SK-N-SH (cell line): Measurements from ENCODE around the gene CCDC152.

Experiments used
- CHD2 ChIP-seq: fragments of 150-350 bp; IDR thresholded peaks from 2 replicates; pipeline ENCODE4 v1.6.1; 2018; ENCODE audit warnings: low read length; ENCODE audit not compliant: partially characterized antibody
- CTCF ChIP-seq: fragments of 200-600 bp; sonication (generic); IDR thresholded peaks from 2 replicates; pipeline ENCODE4 v1.6.1; 2017; ENCODE audit warnings: antibody characterized with exemption, mild to moderate bottlenecking, moderate library complexity
- EP300 ChIP-seq, 2 experiments: IDR thresholded peaks; 2 replicates each; pipeline versions ENCODE4 v1.4.0 to v1.6.1; 2012; ENCODE audit warnings: borderline replicate concordance in 1 of 2, low read depth in 1 of 2, low read length in 1 of 2
- EZH2phosphoT487 ChIP-seq: fragments of 200-600 bp; sonication (generic); IDR thresholded peaks from 2 replicates; pipeline ENCODE4 v1.6.1; 2017; ENCODE audit warnings: low read depth, mixed run types, mild to moderate bottlenecking, antibody characterized with exemption, moderate library complexity, borderline replicate concordance
- GABPA ChIP-seq: IDR thresholded peaks from 2 replicates; pipeline ENCODE4 v1.4.0; 2012; ENCODE audit warnings: low read depth, mild to moderate bottlenecking
- MAX ChIP-seq: IDR thresholded peaks from 2 replicates; pipeline ENCODE4 v1.4.0; 2012; ENCODE audit warnings: low read depth
- MEF2A ChIP-seq: IDR thresholded peaks from 2 replicates; pipeline ENCODE4 v1.4.0; 2012; ENCODE audit warnings: low read depth, borderline replicate concordance
- NRF1 ChIP-seq: IDR thresholded peaks from 2 replicates; pipeline ENCODE4 v1.6.1; 2012; ENCODE audit warnings: low read depth, mild to moderate bottlenecking, low read length
- POLR2AphosphoS5 ChIP-seq: IDR thresholded peaks from 2 replicates; pipeline ENCODE4 v1.6.1; 2012; ENCODE audit warnings: low read depth, low read length
- RFX5 ChIP-seq: IDR thresholded peaks from 2 replicates; pipeline ENCODE4 v1.6.1; 2012; ENCODE audit warnings: mild to moderate bottlenecking, improper control_type of control experiment, low read length
- TAF1 ChIP-seq: IDR thresholded peaks from 2 replicates; pipeline ENCODE4 v1.6.1; 2012; ENCODE audit warnings: low read depth, mild to moderate bottlenecking, low read length, moderate library complexity, borderline replicate concordance
- TCF12 ChIP-seq: IDR thresholded peaks from 2 replicates; pipeline ENCODE4 v1.4.0; 2012
- USF2 ChIP-seq: fragments of 150-350 bp; IDR thresholded peaks from 2 replicates; pipeline ENCODE4 v1.6.1; 2017; ENCODE audit warnings: antibody characterized with exemption, low read length, low read depth, borderline replicate concordance
- YY1 ChIP-seq: IDR thresholded peaks from 2 replicates; pipeline ENCODE4 v1.4.0; 2012; ENCODE audit warnings: low read depth, mild to moderate bottlenecking

GRCh38 chr5:42749020-42749419, 7.6 kb upstream of the CCDC152 start:
- TF ChIP-seq CTCF = no peak
- TF ChIP-seq YY1 = no peak
- TF ChIP-seq USF2 = no peak
- TF ChIP-seq TAF1 = no peak
- no peak for TF ChIP-seq TCF12
- TF ChIP-seq POLR2AphosphoS5 = no peak
- no peak for TF ChIP-seq MEF2A
- no peak for TF ChIP-seq MAX
- no peak for TF ChIP-seq GABPA
- TF ChIP-seq NRF1 = no peak
- no peak for TF ChIP-seq EP300 (IDR thresholded peaks at IDR 0.05; ENCODE audit: borderline replicate concordance in 1 of 2, low read depth in 1 of 2, low read length in 1 of 2)
- TF ChIP-seq EZH2phosphoT487 = no peak
- no peak for TF ChIP-seq CHD2
- TF ChIP-seq RFX5 = no peak
